Progenitor cell of endocrine pancreas (in vitro differentiated cells): ENCODE measurements around the gene TAF10. TPM values are rescaled to one million over a fixed set of nuclear protein-coding genes. Genes with fewer than 3 reads are reported as not detected.

Source experiments
- DNase-seq: peaks from one replicate; pipeline ENCODE4 v3.0.0; 2021; ENCODE audit warnings: low spot score; ENCODE audit not compliant: unreplicated experiment
- H3K27ac Mint-ChIP-seq: 2 replicates; pipeline ENCODE4 v1.8.0; 2021; ENCODE audit warnings: mild to moderate bottlenecking, moderate library complexity, mixed read lengths
- H3K27me3 Mint-ChIP-seq: 2 replicates; pipeline ENCODE4 v1.8.0; 2021; ENCODE audit warnings: mixed read lengths
- H3K36me3 Mint-ChIP-seq: 2 replicates; pipeline ENCODE4 v1.8.0; 2022; ENCODE audit warnings: mixed read lengths; ENCODE audit not compliant: insufficient read depth
- H3K4me1 Mint-ChIP-seq: 2 replicates; pipeline ENCODE4 v1.8.0; 2021; ENCODE audit warnings: low read depth, mixed read lengths
- H3K4me3 Mint-ChIP-seq: 2 replicates; pipeline ENCODE4 v1.8.0; 2021; ENCODE audit warnings: low read depth, mild to moderate bottlenecking, moderate library complexity, mixed read lengths
- H3K9me3 Mint-ChIP-seq: 2 replicates; pipeline ENCODE4 v1.8.0; 2021; ENCODE audit warnings: low read depth, mixed read lengths
- total RNA-seq: library from RNA; stranded (reverse); gene quantifications from 2 replicates; pipeline ENCODE4 v1.2.1, GENCODE V29; 2021
- TF ChIP-seq, protein P1 (sequence below): fragments of 200-600 bp; sonication (generic); IDR thresholded peaks from one replicate; pipeline ENCODE4 v1.5.0; 2021; ENCODE audit warnings: antibody characterized with exemption, mild to moderate bottlenecking; ENCODE audit not compliant: unreplicated experiment

The TAF10 gene
- total RNA-seq, 1 donor from 2014 or later, result 148 TPM

GRCh38 chr11:6630632-6631291, 18.7 kb upstream of the TAF10 start:
- Mint-ChIP-seq H3K27me3 (peaks cover 20% of the 10 kb centered on the region), H3K27ac (no peak overlapping the region)

GRCh38 chr11:6629892-6630631, 18.0 kb upstream of the TAF10 start:
- DNase-seq, result no peak
- Mint-ChIP-seq H3K27me3 (peaks cover 20% of the 10 kb centered on the region), H3K4me1 (peaks cover 5% of the 10 kb centered on the region), H3K9me3 (no peaks in the 10 kb centered on the region), H3K4me3 (no peak overlapping the region), H3K27ac (no peak overlapping the region), H3K36me3 (peaks cover 36% of the 10 kb centered on the region)
- TF ChIP-seq, protein P1, sequence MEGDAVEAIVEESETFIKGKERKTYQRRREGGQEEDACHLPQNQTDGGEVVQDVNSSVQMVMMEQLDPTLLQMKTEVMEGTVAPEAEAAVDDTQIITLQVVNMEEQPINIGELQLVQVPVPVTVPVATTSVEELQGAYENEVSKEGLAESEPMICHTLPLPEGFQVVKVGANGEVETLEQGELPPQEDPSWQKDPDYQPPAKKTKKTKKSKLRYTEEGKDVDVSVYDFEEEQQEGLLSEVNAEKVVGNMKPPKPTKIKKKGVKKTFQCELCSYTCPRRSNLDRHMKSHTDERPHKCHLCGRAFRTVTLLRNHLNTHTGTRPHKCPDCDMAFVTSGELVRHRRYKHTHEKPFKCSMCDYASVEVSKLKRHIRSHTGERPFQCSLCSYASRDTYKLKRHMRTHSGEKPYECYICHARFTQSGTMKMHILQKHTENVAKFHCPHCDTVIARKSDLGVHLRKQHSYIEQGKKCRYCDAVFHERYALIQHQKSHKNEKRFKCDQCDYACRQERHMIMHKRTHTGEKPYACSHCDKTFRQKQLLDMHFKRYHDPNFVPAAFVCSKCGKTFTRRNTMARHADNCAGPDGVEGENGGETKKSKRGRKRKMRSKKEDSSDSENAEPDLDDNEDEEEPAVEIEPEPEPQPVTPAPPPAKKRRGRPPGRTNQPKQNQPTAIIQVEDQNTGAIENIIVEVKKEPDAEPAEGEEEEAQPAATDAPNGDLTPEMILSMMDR, result no peak

More at GRCh38 chr11:6630632-6631291, 18.7 kb upstream of the TAF10 start:
- no peak overlapping the region for H3K4me3 Mint-ChIP-seq
- H3K9me3 Mint-ChIP-seq, result no peaks in the 10 kb centered on the region
- TF ChIP-seq, protein P1, result no peak
- DNase-seq, result no peak
- peaks cover 5% of the 10 kb centered on the region for H3K4me1 Mint-ChIP-seq
- H3K36me3 Mint-ChIP-seq, result peaks cover 36% of the 10 kb centered on the region

- H3K27me3 Mint-ChIP-seq, result peaks cover 20% of the 10 kb centered on the region
- TF ChIP-seq, protein P1, result no peak
- DNase-seq, result no peak
- peaks cover 2% of the 10 kb centered on the region for H3K4me1 Mint-ChIP-seq
- H3K27ac Mint-ChIP-seq, result no peak overlapping the region
- no peak overlapping the region for H3K4me3 Mint-ChIP-seq
- H3K9me3 Mint-ChIP-seq, result no peaks in the 10 kb centered on the region
- H3K36me3 Mint-ChIP-seq, result peaks cover 36% of the 10 kb centered on the region
Measured at GRCh38 chr11:6629573-6629891, 17.5 kb upstream of the TAF10 start.

GRCh38 chr11:6628526-6628925, 16.5 kb upstream of the TAF10 start:
- H3K4me3 Mint-ChIP-seq, result no peak overlapping the region
- peaks cover 41% of the 10 kb centered on the region for H3K36me3 Mint-ChIP-seq
- no peak overlapping the region for H3K27ac Mint-ChIP-seq
- peaks cover 20% of the 10 kb centered on the region for H3K27me3 Mint-ChIP-seq
- no peak for DNase-seq
- no peaks in the 10 kb centered on the region for H3K9me3 Mint-ChIP-seq
- no peaks in the 10 kb centered on the region for H3K4me1 Mint-ChIP-seq
- TF ChIP-seq, protein P1, result no peak

GRCh38 chr11:6627762-6628241, 15.8 kb upstream of the TAF10 start:
- H3K36me3 Mint-ChIP-seq, result peaks cover 37% of the 10 kb centered on the region
- DNase-seq, result no peak
- no peaks in the 10 kb centered on the region for H3K9me3 Mint-ChIP-seq
- peaks cover 20% of the 10 kb centered on the region for H3K27me3 Mint-ChIP-seq
- TF ChIP-seq, protein P1, result no peak
- no peaks in the 10 kb centered on the region for H3K4me1 Mint-ChIP-seq
- no peak overlapping the region for H3K4me3 Mint-ChIP-seq
- H3K27ac Mint-ChIP-seq, result no peak overlapping the region
